RWPE2 (cell line): ENCODE measurements around the gene ATP6V0E1.

Experiments
- ATAC-seq: fragments of 200-7000 bp; cut with Tn5 transposase; 3 replicates; pipeline ENCODE4 v1.9.1; 2021; ENCODE audit warnings: low read depth
- DNase-seq: peaks from one replicate; pipeline ENCODE4 v3.0.0-alpha.2; 2020; ENCODE audit warnings: low spot score
- H3K27ac ChIP-seq: fragments of 450-650 bp; 2 replicates; pipeline ENCODE4 v1.5.1; 2017; ENCODE audit warnings: mild to moderate bottlenecking; ENCODE audit not compliant: poor library complexity, severe bottlenecking
- H3K27me3 ChIP-seq: fragments of 250-450 bp; sonication (Bioruptor Pico); 2 replicates; pipeline ENCODE4 v1.5.1; 2021; ENCODE audit warnings: mild to moderate bottlenecking, moderate library complexity; ENCODE audit not compliant: insufficient read depth, poor library complexity, severe bottlenecking
- H3K36me3 ChIP-seq: fragments of 250-450 bp; sonication (Bioruptor Pico); 2 replicates; pipeline ENCODE4 v1.5.1; 2020; ENCODE audit warnings: low read depth, mild to moderate bottlenecking, moderate library complexity
- H3K4me1 ChIP-seq: fragments of 250-450 bp; sonication (Bioruptor Pico); 2 replicates; pipeline ENCODE4 v1.5.1; 2021; ENCODE audit warnings: mild to moderate bottlenecking, moderate library complexity; ENCODE audit not compliant: insufficient read depth, poor library complexity, severe bottlenecking
- H3K4me3 ChIP-seq: fragments of 250-450 bp; sonication (Bioruptor Pico); 2 replicates; pipeline ENCODE4 v1.5.1; 2021; ENCODE audit warnings: mild to moderate bottlenecking, moderate library complexity; ENCODE audit not compliant: severe bottlenecking
- H3K9me3 ChIP-seq: fragments of 250-450 bp; sonication (Bioruptor Pico); 2 replicates; pipeline ENCODE4 v1.5.1; 2021; ENCODE audit warnings: mild to moderate bottlenecking, moderate library complexity; ENCODE audit not compliant: severe bottlenecking
- CTCF ChIP-seq: fragments of 450-650 bp; IDR thresholded peaks from one replicate; pipeline ENCODE4 v1.5.1; 2017; ENCODE audit warnings: mild to moderate bottlenecking, moderate library complexity; ENCODE audit not compliant: poor library complexity, severe bottlenecking

ATP6V0E1 gene

GRCh38 chr5:172940268-172941066, 43.1 kb upstream of the ATP6V0E1 start:
- no peak overlapping the region for H3K4me3 ChIP-seq
- H3K27me3 ChIP-seq = no peaks in the 10 kb centered on the region
- DNase-seq (no peak), ATAC-seq (no peak)
- TF ChIP-seq CTCF = no peak
- H3K36me3 ChIP-seq = peaks cover 76% of the 10 kb centered on the region
- H3K4me1 ChIP-seq = no peaks in the 10 kb centered on the region
- H3K9me3 ChIP-seq = no peaks in the 10 kb centered on the region
- no peak overlapping the region for H3K27ac ChIP-seq

GRCh38 chr5:172941067-172941516, 42.5 kb upstream of the ATP6V0E1 start:
- Histone ChIP-seq H3K4me3 (no peak overlapping the region), H3K4me1 (no peaks in the 10 kb centered on the region), H3K27ac (no peak overlapping the region), H3K9me3 (no peaks in the 10 kb centered on the region), H3K27me3 (no peaks in the 10 kb centered on the region), H3K36me3 (peaks cover 76% of the 10 kb centered on the region)
- TF ChIP-seq CTCF = no peak
- DNase-seq (no peak), ATAC-seq (no peak)

DNA sequence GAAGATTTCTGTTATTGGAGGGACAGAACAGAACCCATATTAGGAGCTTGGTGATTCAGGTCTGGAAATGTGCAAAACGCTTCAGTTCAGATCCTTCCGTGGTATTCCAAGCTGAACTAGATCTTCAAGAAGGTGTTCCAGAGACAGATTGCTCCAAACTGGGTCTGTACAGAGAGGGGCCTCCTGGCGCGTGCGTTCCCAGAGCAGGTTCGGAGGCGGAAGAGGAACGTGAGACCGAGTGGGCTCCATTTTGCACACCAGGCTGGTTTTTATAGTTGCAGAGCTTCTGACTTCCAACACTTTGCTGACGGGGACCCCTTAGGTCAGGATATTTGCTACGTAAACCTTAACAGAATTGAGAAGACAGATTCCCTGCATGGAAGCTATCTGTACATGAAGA, 41.0 kb upstream of the ATP6V0E1 start:
- Histone ChIP-seq H3K27me3 (no peaks in the 10 kb centered on the region), H3K36me3 (peaks cover 73% of the 10 kb centered on the region), H3K9me3 (no peaks in the 10 kb centered on the region), H3K4me3 (no peak overlapping the region), H3K4me1 (no peaks in the 10 kb centered on the region), H3K27ac (no peak overlapping the region)
- TF ChIP-seq CTCF = no peak
- DNase-seq (no peak), ATAC-seq (no peak)

GRCh38 chr5:172943283-172943841, 40.2 kb upstream of the ATP6V0E1 start:
- no peak for TF ChIP-seq CTCF
- no peaks in the 10 kb centered on the region for H3K4me1 ChIP-seq
- DNase-seq = no peak
- no peak overlapping the region for H3K4me3 ChIP-seq
- H3K27ac ChIP-seq = no peak overlapping the region
- ATAC-seq = no peak
- no peaks in the 10 kb centered on the region for H3K27me3 ChIP-seq
- H3K36me3 ChIP-seq = peaks cover 71% of the 10 kb centered on the region
- H3K9me3 ChIP-seq = no peaks in the 10 kb centered on the region

DNA sequence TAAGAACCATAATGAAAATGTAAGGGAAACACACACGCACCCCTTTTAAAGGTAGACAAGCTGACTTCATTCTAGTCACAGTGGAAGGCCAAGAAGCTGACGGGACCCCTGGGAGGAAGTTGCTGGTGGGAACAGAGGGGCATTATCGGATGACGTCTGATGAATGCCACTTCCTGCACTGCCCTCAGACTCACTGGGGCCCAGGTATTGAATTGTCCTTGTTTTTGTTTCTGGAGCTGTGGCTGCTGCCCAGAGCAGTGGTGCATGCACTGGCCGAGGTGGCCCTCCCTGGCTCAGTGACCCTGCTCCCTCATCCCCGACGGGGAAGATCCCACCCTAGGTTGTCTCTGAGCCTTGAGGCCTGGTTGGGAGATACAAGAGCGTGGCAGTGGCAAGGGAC, 39.7 kb upstream of the ATP6V0E1 start:
- Histone ChIP-seq H3K4me1 (no peaks in the 10 kb centered on the region), H3K27me3 (no peaks in the 10 kb centered on the region), H3K36me3 (peaks cover 73% of the 10 kb centered on the region), H3K9me3 (no peaks in the 10 kb centered on the region), H3K27ac (no peak overlapping the region), H3K4me3 (no peak overlapping the region)
- DNase-seq (no peak), ATAC-seq (no peak)
- TF ChIP-seq CTCF = no peak
